CD4-positive, alpha-beta T cell (primary cell): ENCODE measurements around the gene PIEZO1. TPM values are rescaled to one million over a fixed set of nuclear protein-coding genes. Genes with fewer than 3 reads are reported as not detected.

ENCODE experiments used
- ATAC-seq: fragments of 200-7000 bp; cut with Tn5 transposase; one replicate; pipeline ENCODE4 v1.10.0; 2022; ENCODE audit warnings: mild to moderate bottlenecking; ENCODE audit not compliant: poor library complexity
- CTCF ChIA-PET: fragments of 350-600 bp; sonication (Branson Sonifier 250); formaldehyde crosslinking; loops from one replicate; lab custom pipeline; 2021; ENCODE audit warnings: antibody characterized with exemption, inconsistent platforms; lab: Charles Lee
- POLR2A ChIA-PET: fragments of 350-600 bp; sonication (Branson Sonifier 250); formaldehyde crosslinking; loops from one replicate; lab custom pipeline; 2021; ENCODE audit warnings: antibody characterized with exemption, inconsistent platforms; lab: Charles Lee
- DNase-seq, 14 experiments: peaks; one replicate each; pipeline ENCODE4 v3.0.0-alpha.2; 2013 to 2020; ENCODE audit warnings: mixed read lengths in 2 of 14
- H3K27ac ChIP-seq, 2 donors: one replicate each; pipeline versions ENCODE4 v1.5.1 to v1.7.0; 2013; ENCODE audit warnings: low read length in 2 of 2, low read depth in 1 of 2, mild to moderate bottlenecking in 1 of 2
- H3K27me3 ChIP-seq, 2 experiments: 1 replicate in 1 of 2; 2 replicates in 1 of 2; pipeline versions ENCODE4 v1.6.1 to v1.7.0; 2013; ENCODE audit warnings: low read length in 2 of 2, control low read depth in 1 of 2, mild to moderate bottlenecking in 1 of 2, moderate library complexity in 1 of 2; ENCODE audit not compliant: insufficient read depth in 2 of 2, control insufficient read depth in 1 of 2
- H3K36me3 ChIP-seq: one replicate; pipeline ENCODE4 v1.6.1; 2013; ENCODE audit warnings: low read length, control low read depth; ENCODE audit not compliant: insufficient read depth
- H3K4me1 ChIP-seq: one replicate; pipeline ENCODE4 v1.6.1; 2013; ENCODE audit warnings: low read length, control low read depth; ENCODE audit not compliant: insufficient read depth
- H3K4me3 ChIP-seq: one replicate; pipeline ENCODE4 v1.5.1; 2013; ENCODE audit warnings: mild to moderate bottlenecking, low read length, moderate library complexity
- H3K9me3 ChIP-seq, 2 experiments: 1 replicate in 1 of 2; 2 replicates in 1 of 2; pipeline versions ENCODE4 v1.6.1 to v1.7.0; 2013; ENCODE audit warnings: low read length in 2 of 2, mild to moderate bottlenecking in 2 of 2, control low read depth in 1 of 2, moderate library complexity in 1 of 2; ENCODE audit not compliant: control insufficient read depth in 1 of 2, insufficient read depth in 1 of 2
- H3K27ac Mint-ChIP-seq: one replicate; pipeline ENCODE4 v1.8.0; 2020; ENCODE audit warnings: mixed read lengths
- H3K27me3 Mint-ChIP-seq: one replicate; pipeline ENCODE4 v1.8.0; 2021; ENCODE audit warnings: mixed read lengths
- H3K36me3 Mint-ChIP-seq: one replicate; pipeline ENCODE4 v1.8.0; 2021; ENCODE audit warnings: low read depth, mixed read lengths
- H3K4me1 Mint-ChIP-seq: one replicate; pipeline ENCODE4 v1.8.0; 2021; ENCODE audit warnings: low read depth, mixed read lengths
- H3K4me3 Mint-ChIP-seq: one replicate; pipeline ENCODE4 v1.8.0; 2020; ENCODE audit warnings: mild to moderate bottlenecking, mixed read lengths
- H3K9me3 Mint-ChIP-seq: one replicate; pipeline ENCODE4 v1.8.0; 2020; ENCODE audit warnings: mixed read lengths
- intact Hi-C, 2 experiments: fragments of 100-400 bp; cut with DNase I in 1 of 2; cut with micrococcal nuclease in 1 of 2; formaldehyde crosslinking; loops; one replicate each; pipeline versions ENCODE4 v1.15.1 to v1.9.0; 2023 to 2025; cut with DNase I, micrococcal nuclease
- polyA plus RNA-seq, 2 donors: library from polyadenylated mRNA; unstranded; fragments of 120-200 nt; gene quantifications; one replicate each; pipeline ENCODE4 v1.2.1, GENCODE V29; 2013
- total RNA-seq, 174 experiments: library from RNA in 2 of 174; stranded (reverse) in 2 of 174; gene quantifications; one replicate each; pipeline ENCODE4 v1.2.3 and lab custom pipeline; 2021 to 2026
- TF ChIP-seq, protein P1 (sequence below): fragments of 200-600 bp; IDR thresholded peaks from one replicate; pipeline ENCODE4 v1.8.0; 2022; ENCODE audit warnings: antibody characterized with exemption, mild to moderate bottlenecking

The PIEZO1 gene, protein sequence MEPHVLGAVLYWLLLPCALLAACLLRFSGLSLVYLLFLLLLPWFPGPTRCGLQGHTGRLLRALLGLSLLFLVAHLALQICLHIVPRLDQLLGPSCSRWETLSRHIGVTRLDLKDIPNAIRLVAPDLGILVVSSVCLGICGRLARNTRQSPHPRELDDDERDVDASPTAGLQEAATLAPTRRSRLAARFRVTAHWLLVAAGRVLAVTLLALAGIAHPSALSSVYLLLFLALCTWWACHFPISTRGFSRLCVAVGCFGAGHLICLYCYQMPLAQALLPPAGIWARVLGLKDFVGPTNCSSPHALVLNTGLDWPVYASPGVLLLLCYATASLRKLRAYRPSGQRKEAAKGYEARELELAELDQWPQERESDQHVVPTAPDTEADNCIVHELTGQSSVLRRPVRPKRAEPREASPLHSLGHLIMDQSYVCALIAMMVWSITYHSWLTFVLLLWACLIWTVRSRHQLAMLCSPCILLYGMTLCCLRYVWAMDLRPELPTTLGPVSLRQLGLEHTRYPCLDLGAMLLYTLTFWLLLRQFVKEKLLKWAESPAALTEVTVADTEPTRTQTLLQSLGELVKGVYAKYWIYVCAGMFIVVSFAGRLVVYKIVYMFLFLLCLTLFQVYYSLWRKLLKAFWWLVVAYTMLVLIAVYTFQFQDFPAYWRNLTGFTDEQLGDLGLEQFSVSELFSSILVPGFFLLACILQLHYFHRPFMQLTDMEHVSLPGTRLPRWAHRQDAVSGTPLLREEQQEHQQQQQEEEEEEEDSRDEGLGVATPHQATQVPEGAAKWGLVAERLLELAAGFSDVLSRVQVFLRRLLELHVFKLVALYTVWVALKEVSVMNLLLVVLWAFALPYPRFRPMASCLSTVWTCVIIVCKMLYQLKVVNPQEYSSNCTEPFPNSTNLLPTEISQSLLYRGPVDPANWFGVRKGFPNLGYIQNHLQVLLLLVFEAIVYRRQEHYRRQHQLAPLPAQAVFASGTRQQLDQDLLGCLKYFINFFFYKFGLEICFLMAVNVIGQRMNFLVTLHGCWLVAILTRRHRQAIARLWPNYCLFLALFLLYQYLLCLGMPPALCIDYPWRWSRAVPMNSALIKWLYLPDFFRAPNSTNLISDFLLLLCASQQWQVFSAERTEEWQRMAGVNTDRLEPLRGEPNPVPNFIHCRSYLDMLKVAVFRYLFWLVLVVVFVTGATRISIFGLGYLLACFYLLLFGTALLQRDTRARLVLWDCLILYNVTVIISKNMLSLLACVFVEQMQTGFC (N-terminal part only)
- total RNA-seq, result 100 to 1,000 TPM; 142 to 146 TPM
- 156 TPM for polyA plus RNA-seq (2013, experiment 1 of 2)
- 198 TPM for polyA plus RNA-seq (2013, experiment 2 of 2)
- 121 to 441 (median 224) reads per million in 172 experiments for total RNA-seq (lab: John Stamatoyannopoulos, UW)

DNA sequence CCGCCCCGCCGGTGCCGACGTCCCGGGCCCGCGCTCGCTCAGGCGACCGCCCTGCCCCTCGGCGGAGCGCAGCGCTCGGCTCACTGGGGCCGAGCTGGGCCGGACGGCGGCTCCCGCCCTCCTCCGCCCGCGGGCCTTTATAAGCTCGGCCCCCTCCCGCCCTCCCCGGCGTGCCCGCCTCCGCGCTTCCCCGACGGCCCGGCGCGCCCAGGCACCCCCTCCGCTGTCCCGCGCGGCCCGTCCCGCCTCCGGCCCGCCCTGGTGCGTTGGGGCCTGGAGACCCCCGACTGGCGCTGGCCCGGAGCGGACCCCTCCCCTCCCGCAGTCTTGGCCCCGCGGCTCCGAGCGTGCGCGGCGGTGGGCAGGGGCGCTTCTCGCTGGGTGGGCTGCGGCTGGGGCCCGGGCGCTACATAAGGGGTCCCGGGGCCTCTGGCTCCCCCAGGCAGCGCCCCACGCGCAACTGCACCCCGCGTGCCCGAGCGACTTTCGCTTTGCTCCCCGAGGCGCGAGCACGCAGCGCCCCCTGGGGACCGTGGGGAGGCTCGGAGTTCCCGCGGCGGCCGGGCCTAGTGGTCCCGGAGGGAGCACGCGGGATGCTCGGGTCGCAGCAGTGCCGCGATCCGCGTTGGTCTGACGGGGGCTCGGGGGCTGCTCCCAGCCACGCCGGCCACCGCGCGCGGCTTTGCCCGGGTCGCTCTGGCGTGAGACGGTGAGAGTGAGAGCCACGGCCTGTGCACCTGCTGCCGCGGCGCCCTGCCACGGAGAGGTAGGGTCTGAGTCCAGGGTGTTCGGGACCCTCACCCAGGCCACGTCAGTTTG is at the start of gene PIEZO1:
PIEZO1 (minus strand) TSS at position 115 of the 819 bp plus-strand sequence. CDS start 256 bp downstream, outside the sequence.
- peak; percentile 50 for ATAC-seq
- Histone ChIP-seq H3K36me3 (no peaks in the 10 kb centered on the region), H3K27ac (peak within 1 kb of the TSS; percentile 75 to 77), H3K4me1 (peaks cover 57% of the 10 kb centered on the region), H3K4me3 (peak within 1 kb of the TSS; percentile 63), H3K27me3 (no peaks in the 10 kb centered on the region), H3K9me3 (no peaks in the 10 kb centered on the region)
- peak; percentile 73 to 94 (median 86) for DNase-seq
- Mint-ChIP-seq H3K4me3 (peak within 1 kb of the TSS; percentile 89), H3K9me3 (no peaks in the 10 kb centered on the region), H3K36me3 (no peaks in the 10 kb centered on the region), H3K27ac (peak within 1 kb of the TSS; percentile 55), H3K27me3 (no peaks in the 10 kb centered on the region), H3K4me1 (peaks cover 47% of the 10 kb centered on the region)
- TF ChIP-seq, protein P1, sequence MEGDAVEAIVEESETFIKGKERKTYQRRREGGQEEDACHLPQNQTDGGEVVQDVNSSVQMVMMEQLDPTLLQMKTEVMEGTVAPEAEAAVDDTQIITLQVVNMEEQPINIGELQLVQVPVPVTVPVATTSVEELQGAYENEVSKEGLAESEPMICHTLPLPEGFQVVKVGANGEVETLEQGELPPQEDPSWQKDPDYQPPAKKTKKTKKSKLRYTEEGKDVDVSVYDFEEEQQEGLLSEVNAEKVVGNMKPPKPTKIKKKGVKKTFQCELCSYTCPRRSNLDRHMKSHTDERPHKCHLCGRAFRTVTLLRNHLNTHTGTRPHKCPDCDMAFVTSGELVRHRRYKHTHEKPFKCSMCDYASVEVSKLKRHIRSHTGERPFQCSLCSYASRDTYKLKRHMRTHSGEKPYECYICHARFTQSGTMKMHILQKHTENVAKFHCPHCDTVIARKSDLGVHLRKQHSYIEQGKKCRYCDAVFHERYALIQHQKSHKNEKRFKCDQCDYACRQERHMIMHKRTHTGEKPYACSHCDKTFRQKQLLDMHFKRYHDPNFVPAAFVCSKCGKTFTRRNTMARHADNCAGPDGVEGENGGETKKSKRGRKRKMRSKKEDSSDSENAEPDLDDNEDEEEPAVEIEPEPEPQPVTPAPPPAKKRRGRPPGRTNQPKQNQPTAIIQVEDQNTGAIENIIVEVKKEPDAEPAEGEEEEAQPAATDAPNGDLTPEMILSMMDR, result peak; percentile 98
- CTCF ChIA-PET, result interaction anchor here (0.9 kb wide), 1 partner anchor 48 kb away, joined by 4 read pairs; no protein-coding TSS in a partner anchor
- intact Hi-C loops, result loop anchor here (1.0 kb wide), 2 partner anchors 42 to 48 kb away; no protein-coding TSS in a partner anchor
- POLR2A ChIA-PET, result interaction anchor here (0.6 to 5.9 kb wide), 4 partner anchors 18 to 48 kb away, joined by 4 to 39 read pairs (median 8); partner anchors contain the start of genes APRT and CDT1

DNA sequence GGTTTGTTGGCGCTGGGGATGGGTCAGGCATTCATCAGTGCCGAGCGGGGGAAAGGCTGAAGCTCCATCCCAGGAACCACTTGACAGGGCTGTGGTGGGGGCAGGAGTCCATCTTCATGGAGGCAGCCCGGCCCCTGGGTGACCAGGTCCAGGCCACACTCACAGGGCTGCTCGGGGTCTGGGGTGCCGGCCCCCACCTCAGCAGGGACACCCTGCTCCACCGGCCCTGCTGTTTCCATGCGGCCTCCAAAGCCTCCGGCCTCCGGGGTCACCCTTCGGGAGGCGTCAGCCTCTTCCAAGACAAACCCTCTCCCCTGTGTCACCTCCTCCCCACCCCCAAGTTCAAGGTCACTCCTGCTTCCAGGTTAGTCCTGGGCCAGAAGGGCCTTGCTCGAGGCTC is 49.6 kb upstream of the PIEZO1 start:
- Mint-ChIP-seq H3K27me3 (no peaks in the 10 kb centered on the region), H3K36me3 (no peaks in the 10 kb centered on the region), H3K4me3 (no peak overlapping the region), H3K27ac (no peak overlapping the region), H3K9me3 (no peaks in the 10 kb centered on the region), H3K4me1 (no peaks in the 10 kb centered on the region)
- ChIA-PET POLR2A (no interaction called here), CTCF (no interaction called here)
- TF ChIP-seq, protein P1, result no peak
- no peaks in the 10 kb centered on the region for H3K4me1 ChIP-seq
- intact Hi-C loops, result no loop called here
- ATAC-seq (no peak), DNase-seq (no peak)
- H3K36me3 ChIP-seq, result peaks cover 9% of the 10 kb centered on the region
- H3K9me3 ChIP-seq, result no peaks in the 10 kb centered on the region
- H3K27me3 ChIP-seq, result no peaks in the 10 kb centered on the region
- H3K27ac ChIP-seq, result no peak overlapping the region
- H3K4me3 ChIP-seq, result no peak overlapping the region
